Measurements from ENCODE around the gene ZNF219. TPM values are rescaled to one million over a fixed set of nuclear protein-coding genes. Genes with fewer than 3 reads are reported as not detected.

The ZNF219 gene
- polyA plus RNA-seq, 4 donors = 19.0 to 44.2 (median 36.0) TPM

GRCh38 chr14:21102521-21103410 lies 4.3 kb upstream of the ZNF219 start:
- DNase-seq (ENCODE audit: low read depth in 4 of 4, low spot score in 2 of 4) = no peak

- DNase-seq (ENCODE audit: low read depth in 4 of 4, low spot score in 2 of 4) = no peak
These were observed 3.5 kb upstream of the ZNF219 start for GRCh38 chr14:21101802-21102413.

- DNase-seq (ENCODE audit: low read depth in 4 of 4, low spot score in 2 of 4) = no peak
These were observed 2.5 kb upstream of the ZNF219 start, which contains the start of gene TMEM253 for GRCh38 chr14:21100931-21101330. Gene TMEM253 (plus strand): TSS chr14:21101066. CDS start chr14:21101344, 278 bp downstream.

- DNase-seq (ENCODE audit: low read depth in 4 of 4, low spot score in 2 of 4) = no peak
These were observed 1.1 kb upstream of the ZNF219 start for GRCh38 chr14:21099596-21099985.

GRCh38 chr14:21098892-21099595 lies 589 bp upstream of the ZNF219 start:
- no peak for DNase-seq (ENCODE audit: low read depth in 4 of 4, low spot score in 2 of 4)

- no peak for DNase-seq (ENCODE audit: low read depth in 4 of 4, low spot score in 2 of 4)
These were observed 799 bp downstream of the ZNF219 start for GRCh38 chr14:21097636-21098075.

GRCh38 chr14:21096978-21097635 lies 1.3 kb downstream of the ZNF219 start:
- DNase-seq (ENCODE audit: low read depth in 4 of 4, low spot score in 2 of 4) = no peak

- no peak for DNase-seq (ENCODE audit: low read depth in 4 of 4, low spot score in 2 of 4)
These were observed 2.0 kb downstream of the ZNF219 start for GRCh38 chr14:21096438-21096837.

- no peak for DNase-seq (ENCODE audit: low read depth in 4 of 4, low spot score in 2 of 4)
These were observed 2.8 kb downstream of the ZNF219 start for GRCh38 chr14:21095430-21096205.

- DNase-seq (ENCODE audit: low read depth in 4 of 4, low spot score in 2 of 4) = peak in 2 of 4 donors; percentile 58 to 79
These were observed 4.4 kb downstream of the ZNF219 start for GRCh38 chr14:21093769-21094681.

- no peak for DNase-seq (ENCODE audit: low read depth in 4 of 4, low spot score in 2 of 4)
These were observed 5.4 kb downstream of the ZNF219 start for GRCh38 chr14:21093018-21093417.

- no peak for DNase-seq (ENCODE audit: low read depth in 4 of 4, low spot score in 2 of 4)
These were observed 6.0 kb downstream of the ZNF219 start for GRCh38 chr14:21092273-21093011.

- no peak for DNase-seq (ENCODE audit: low read depth in 4 of 4, low spot score in 2 of 4)
These were observed 6.6 kb downstream of the ZNF219 start for GRCh38 chr14:21091821-21092272.

- no peak for DNase-seq (ENCODE audit: low read depth in 4 of 4, low spot score in 2 of 4)
These were observed 7.4 kb downstream of the ZNF219 start for GRCh38 chr14:21090940-21091663.

- DNase-seq (ENCODE audit: low read depth in 4 of 4, low spot score in 2 of 4) = no peak
These were observed 8.1 kb downstream of the ZNF219 start for GRCh38 chr14:21090194-21090939.

GRCh38 chr14:21089877-21090193 lies 8.6 kb downstream of the ZNF219 start:
- DNase-seq (ENCODE audit: low read depth in 4 of 4, low spot score in 2 of 4) = no peak

- no peak for DNase-seq (ENCODE audit: low read depth in 4 of 4, low spot score in 2 of 4)
These were observed 9.2 kb downstream of the ZNF219 start for GRCh38 chr14:21089271-21089670.
